ENCODE results near the gene HDLBP.

DNA sequence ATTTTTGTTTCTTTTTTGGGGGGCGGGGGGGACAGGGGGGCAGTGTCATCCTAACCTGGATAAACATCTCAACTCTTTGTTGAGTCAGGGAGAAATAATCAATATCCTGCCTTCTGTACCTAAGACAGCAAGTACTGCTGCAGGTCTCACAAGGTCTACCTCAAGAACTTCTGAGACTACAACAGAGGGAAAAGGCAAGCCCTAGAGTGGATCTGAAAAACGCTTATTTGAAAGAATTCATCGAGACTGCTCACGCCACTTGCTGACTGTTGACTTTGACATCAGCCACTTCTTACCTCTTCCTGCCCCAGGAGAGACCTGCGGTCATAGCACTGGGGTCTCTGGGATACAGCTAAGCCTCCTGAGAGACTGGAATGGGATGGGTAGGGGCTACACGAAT is 8.4 kb downstream of the HDLBP start:
- TF ChIP-seq, protein P1, sequence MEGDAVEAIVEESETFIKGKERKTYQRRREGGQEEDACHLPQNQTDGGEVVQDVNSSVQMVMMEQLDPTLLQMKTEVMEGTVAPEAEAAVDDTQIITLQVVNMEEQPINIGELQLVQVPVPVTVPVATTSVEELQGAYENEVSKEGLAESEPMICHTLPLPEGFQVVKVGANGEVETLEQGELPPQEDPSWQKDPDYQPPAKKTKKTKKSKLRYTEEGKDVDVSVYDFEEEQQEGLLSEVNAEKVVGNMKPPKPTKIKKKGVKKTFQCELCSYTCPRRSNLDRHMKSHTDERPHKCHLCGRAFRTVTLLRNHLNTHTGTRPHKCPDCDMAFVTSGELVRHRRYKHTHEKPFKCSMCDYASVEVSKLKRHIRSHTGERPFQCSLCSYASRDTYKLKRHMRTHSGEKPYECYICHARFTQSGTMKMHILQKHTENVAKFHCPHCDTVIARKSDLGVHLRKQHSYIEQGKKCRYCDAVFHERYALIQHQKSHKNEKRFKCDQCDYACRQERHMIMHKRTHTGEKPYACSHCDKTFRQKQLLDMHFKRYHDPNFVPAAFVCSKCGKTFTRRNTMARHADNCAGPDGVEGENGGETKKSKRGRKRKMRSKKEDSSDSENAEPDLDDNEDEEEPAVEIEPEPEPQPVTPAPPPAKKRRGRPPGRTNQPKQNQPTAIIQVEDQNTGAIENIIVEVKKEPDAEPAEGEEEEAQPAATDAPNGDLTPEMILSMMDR (IDR thresholded peaks at IDR 0.05) = no peak
- TF ChIP-seq POLR2A (IDR thresholded peaks at IDR 0.05) = no peak
- TF ChIP-seq POLR2AphosphoS5 (IDR thresholded peaks at IDR 0.05; ENCODE audit: insufficient read depth in 1 of 2, low read depth in 1 of 2) = no peak
